Mucosa of stomach (tissue), 1 donor: ENCODE results near the gene BIN1.
"Not testable (repeated sequence)": the region's sequence is repeated elsewhere in the genome, so short reads cannot be mapped to it uniquely, and the experiment has no call there.

Source experiments
- H3K27me3 ChIP-seq: one replicate; pipeline ENCODE4 v1.7.0; 2013; ENCODE audit warnings: mild to moderate bottlenecking, low read length; ENCODE audit not compliant: control insufficient read depth, insufficient read depth
- H3K36me3 ChIP-seq: one replicate; pipeline ENCODE4 v1.7.0; 2013; ENCODE audit warnings: low read length; ENCODE audit not compliant: control insufficient read depth, insufficient read depth
- H3K4me1 ChIP-seq: one replicate; pipeline ENCODE4 v1.7.0; 2013; ENCODE audit warnings: mild to moderate bottlenecking, low read length; ENCODE audit not compliant: control insufficient read depth, insufficient read depth
- H3K4me3 ChIP-seq: one replicate; pipeline ENCODE4 v1.7.0; 2013; ENCODE audit warnings: low read length
- H3K9ac ChIP-seq: one replicate; pipeline ENCODE4 v1.7.0; 2013; ENCODE audit warnings: mild to moderate bottlenecking, low read length, moderate library complexity
- H3K9me3 ChIP-seq: one replicate; pipeline ENCODE4 v1.7.0; 2013; ENCODE audit warnings: mild to moderate bottlenecking, low read length, moderate library complexity; ENCODE audit not compliant: control insufficient read depth
- donor health status: Pancreatic carcinoma.

Gene BIN1

GRCh38 chr2:127129937-127130336, 23.0 kb upstream of the BIN1 start:
- H3K9ac ChIP-seq: no peak overlapping the region
- no peaks in the 10 kb centered on the region for H3K4me1 ChIP-seq
- no peak overlapping the region for H3K4me3 ChIP-seq
- no peaks in the 10 kb centered on the region for H3K27me3 ChIP-seq
- H3K9me3 ChIP-seq: no peaks in the 10 kb centered on the region
- no peaks in the 10 kb centered on the region for H3K36me3 ChIP-seq

GRCh38 chr2:127128445-127128904, 21.5 kb upstream of the BIN1 start:
- Histone ChIP-seq H3K36me3 (no peaks in the 10 kb centered on the region), H3K9me3 (no peaks in the 10 kb centered on the region), H3K27me3 (no peaks in the 10 kb centered on the region), H3K4me1 (no peaks in the 10 kb centered on the region), H3K4me3 (no peak overlapping the region), H3K9ac (peak overlapping the region; percentile 48)

- H3K36me3 ChIP-seq: no peaks in the 10 kb centered on the region
- no peak overlapping the region for H3K4me3 ChIP-seq
These were observed 18.9 kb upstream of the BIN1 start for GRCh38 chr2:127125821-127126220.

GRCh38 chr2:127124426-127124825, 17.5 kb upstream of the BIN1 start:
- no peaks in the 10 kb centered on the region for H3K4me1 ChIP-seq
- H3K9me3 ChIP-seq: no peaks in the 10 kb centered on the region
- H3K4me3 ChIP-seq: no peak overlapping the region
- no peak overlapping the region for H3K9ac ChIP-seq
- no peaks in the 10 kb centered on the region for H3K36me3 ChIP-seq
- no peaks in the 10 kb centered on the region for H3K27me3 ChIP-seq

More at GRCh38 chr2:127125821-127126220, 18.9 kb upstream of the BIN1 start:
- Histone ChIP-seq H3K9ac (no peak overlapping the region), H3K4me1 (no peaks in the 10 kb centered on the region), H3K27me3 (no peaks in the 10 kb centered on the region), H3K9me3 (no peaks in the 10 kb centered on the region)

- Histone ChIP-seq H3K4me3 (no peak overlapping the region), H3K9ac (no peak overlapping the region), H3K36me3 (no peaks in the 10 kb centered on the region), H3K9me3 (no peaks in the 10 kb centered on the region), H3K27me3 (no peaks in the 10 kb centered on the region), H3K4me1 (no peaks in the 10 kb centered on the region)
These were observed 15.5 kb upstream of the BIN1 start for GRCh38 chr2:127122361-127123027.

GRCh38 chr2:127121776-127122176, 14.8 kb upstream of the BIN1 start:
- Histone ChIP-seq H3K27me3 (no peaks in the 10 kb centered on the region), H3K4me1 (no peaks in the 10 kb centered on the region), H3K9me3 (no peaks in the 10 kb centered on the region), H3K4me3 (no peak overlapping the region), H3K36me3 (no peaks in the 10 kb centered on the region), H3K9ac (no peak overlapping the region)

- Histone ChIP-seq H3K4me3 (no peak overlapping the region), H3K9me3 (no peaks in the 10 kb centered on the region), H3K9ac (no peak overlapping the region), H3K36me3 (no peaks in the 10 kb centered on the region), H3K27me3 (no peaks in the 10 kb centered on the region), H3K4me1 (peaks cover under 1% of the 10 kb centered on the region)
These were observed 14.4 kb upstream of the BIN1 start for GRCh38 chr2:127121353-127121752.

GRCh38 chr2:127120408-127120807, 13.5 kb upstream of the BIN1 start:
- not testable (repeated sequence) for H3K36me3 ChIP-seq, H3K27me3 ChIP-seq, H3K4me3 ChIP-seq, H3K9ac ChIP-seq, H3K9me3 ChIP-seq
- H3K4me1 ChIP-seq: peaks cover 10% of the 10 kb centered on the region

- no peak overlapping the region for H3K9ac ChIP-seq
- H3K36me3 ChIP-seq: no peaks in the 10 kb centered on the region
- H3K27me3 ChIP-seq: no peaks in the 10 kb centered on the region
- H3K4me1 ChIP-seq: peaks cover 21% of the 10 kb centered on the region
- H3K9me3 ChIP-seq: no peaks in the 10 kb centered on the region
- no peak overlapping the region for H3K4me3 ChIP-seq
These were observed 11.5 kb upstream of the BIN1 start for GRCh38 chr2:127118467-127118866.

GRCh38 chr2:127118038-127118437, 11.1 kb upstream of the BIN1 start:
- H3K9ac ChIP-seq: no peak overlapping the region
- no peaks in the 10 kb centered on the region for H3K36me3 ChIP-seq

GRCh38 chr2:127117603-127118002, 10.6 kb upstream of the BIN1 start:
- H3K4me1 ChIP-seq: peaks cover 21% of the 10 kb centered on the region
- H3K9ac ChIP-seq: no peak overlapping the region
- no peak overlapping the region for H3K4me3 ChIP-seq
- no peaks in the 10 kb centered on the region for H3K27me3 ChIP-seq
- H3K36me3 ChIP-seq: no peaks in the 10 kb centered on the region
- H3K9me3 ChIP-seq: no peaks in the 10 kb centered on the region

More at GRCh38 chr2:127118038-127118437, 11.1 kb upstream of the BIN1 start:
- H3K9me3 ChIP-seq: no peaks in the 10 kb centered on the region
- H3K4me3 ChIP-seq: no peak overlapping the region
- H3K4me1 ChIP-seq: peaks cover 21% of the 10 kb centered on the region
- H3K27me3 ChIP-seq: no peaks in the 10 kb centered on the region

GRCh38 chr2:127115471-127116199, 8.7 kb upstream of the BIN1 start:
- H3K4me1 ChIP-seq: peaks cover 21% of the 10 kb centered on the region
- H3K9me3 ChIP-seq: no peaks in the 10 kb centered on the region
- no peaks in the 10 kb centered on the region for H3K27me3 ChIP-seq
- no peak overlapping the region for H3K9ac ChIP-seq
- no peaks in the 10 kb centered on the region for H3K36me3 ChIP-seq
- H3K4me3 ChIP-seq: no peak overlapping the region
